Keratinocyte (primary cell): ENCODE data around the gene DRGX. TPM values are rescaled to one million over a fixed set of nuclear protein-coding genes. Genes with fewer than 3 reads are reported as not detected.

Source experiments
- DNase-seq: peaks from one replicate; pipeline ENCODE4 v3.0.0-alpha.2; 2011; ENCODE audit warnings: low read depth, missing footprints, low spot score
- FAIRE-seq: peaks from 2 replicates; lab custom pipeline; 2011; peaks lifted over from hg19 to GRCh38; lab: Jason Lieb, UNC
- H2AFZ ChIP-seq: 2 replicates; pipeline ENCODE4 v1.6.0; 2012; ENCODE audit warnings: low read length, control low read depth, inconsistent platforms; ENCODE audit not compliant: control insufficient read depth
- H3K27ac ChIP-seq: 2 replicates; pipeline ENCODE4 v1.5.1; 2011; ENCODE audit warnings: low read length; ENCODE audit not compliant: control insufficient read depth, insufficient read depth
- H3K27me3 ChIP-seq: 3 replicates; pipeline ENCODE4 v1.6.0; 2011; ENCODE audit warnings: low read length; ENCODE audit not compliant: control insufficient read depth, insufficient read depth; ENCODE audit errors: extremely low read depth
- H3K36me3 ChIP-seq, 2 experiments: 2 replicates in 1 of 2; 3 replicates in 1 of 2; pipeline ENCODE4 v1.5.1; 2011; ENCODE audit warnings: low read length in 2 of 2, mild to moderate bottlenecking in 1 of 2; ENCODE audit not compliant: control insufficient read depth in 2 of 2, insufficient read depth in 2 of 2; ENCODE audit errors: extremely low read depth in 1 of 2
- H3K4me1 ChIP-seq: 3 replicates; pipeline ENCODE4 v1.5.1; 2011; ENCODE audit warnings: low read length; ENCODE audit not compliant: control insufficient read depth, insufficient read depth; ENCODE audit errors: extremely low read depth
- H3K4me2 ChIP-seq: 3 replicates; pipeline ENCODE4 v1.6.0; 2011; ENCODE audit warnings: low read depth, low read length; ENCODE audit not compliant: control insufficient read depth, insufficient read depth; ENCODE audit errors: extremely low read depth
- H3K4me3 ChIP-seq, 3 experiments: fragments of 200-600 bp in 1 of 3; sonication (generic) in 1 of 3; 2 replicates in 2 of 3; 3 replicates in 1 of 3; pipeline ENCODE4 v1.5.1; 2011 to 2016; ENCODE audit warnings: low read length in 3 of 3, mild to moderate bottlenecking in 3 of 3, control low read depth in 2 of 3, inconsistent platforms in 1 of 3, low read depth in 1 of 3, mixed read lengths in 1 of 3, mixed run types in 1 of 3, moderate library complexity in 1 of 3; ENCODE audit not compliant: control insufficient read depth in 2 of 3, insufficient read depth in 2 of 3; ENCODE audit errors: extremely low read depth in 1 of 3
- H3K79me2 ChIP-seq: 2 replicates; pipeline ENCODE4 v1.6.0; 2012; ENCODE audit warnings: low read length; ENCODE audit not compliant: control insufficient read depth, insufficient read depth
- H3K9ac ChIP-seq: 3 replicates; pipeline ENCODE4 v1.6.0; 2011; ENCODE audit warnings: low read length; ENCODE audit not compliant: control insufficient read depth, insufficient read depth; ENCODE audit errors: extremely low read depth
- H3K9me1 ChIP-seq: 3 replicates; pipeline ENCODE4 v1.6.0; 2011; ENCODE audit warnings: low read length; ENCODE audit not compliant: control insufficient read depth, insufficient read depth; ENCODE audit errors: extremely low read depth
- H3K9me3 ChIP-seq: 2 replicates; pipeline ENCODE4 v1.5.1; 2012; ENCODE audit warnings: low read depth, low read length; ENCODE audit not compliant: control insufficient read depth
- H4K20me1 ChIP-seq: 3 replicates; pipeline ENCODE4 v1.6.0; 2011; ENCODE audit warnings: low read length; ENCODE audit not compliant: control insufficient read depth, insufficient read depth; ENCODE audit errors: extremely low read depth
- EZH2 ChIP-seq: IDR thresholded peaks from one replicate; pipeline ENCODE4 v1.6.1; 2012; ENCODE audit warnings: inconsistent platforms, mild to moderate bottlenecking, low read length, moderate library complexity
- dilution Hi-C: fragments of 300-500 bp; cut with MboI; formaldehyde crosslinking; loops from one replicate; pipeline ENCODE4 v1.7.0; 2020; ENCODE audit warnings: low sequenced_read_pairs; ENCODE audit not compliant: extremely low pct_ligation_motif_present
- polyA plus RNA-seq, 5 experiments: library from polyadenylated mRNA; depleted of rRNA in 3 of 5; stranded (reverse) in 3 of 5; stranded (forward) in 1 of 5; unstranded in 1 of 5; fragments of >200 nt; gene quantifications; 1 replicate in 1 of 5; 2 replicates in 3 of 5; 3 replicates in 1 of 5; pipeline versions ENCODE4 v1.2.1 to v1.2.3, GENCODE V29; 2011 to 2012; ENCODE audit warnings: missing spikeins in 2 of 5, low read depth in 1 of 5, low replicate concordance in 1 of 5
- TF ChIP-seq, protein P1 (sequence below), 3 experiments: IDR thresholded peaks in 1 of 3; conservative IDR thresholded peaks in 1 of 3; optimal IDR thresholded peaks in 1 of 3; 2 replicates in 2 of 3; 3 replicates in 1 of 3; pipeline versions ENCODE3 to v1.5.1; 2011; ENCODE audit warnings: low read length in 3 of 3, mild to moderate bottlenecking in 3 of 3, moderate library complexity in 2 of 3, control low read depth in 1 of 3, inconsistent platforms in 1 of 3; ENCODE audit not compliant: insufficient read depth in 2 of 3; ENCODE audit errors: extremely low read depth in 1 of 3

DRGX gene
- polyA plus RNA-seq, 1 donor (not counting 4 experiments of a cell fraction or from before 2014, with no cell fraction given) = not detected

DNA sequence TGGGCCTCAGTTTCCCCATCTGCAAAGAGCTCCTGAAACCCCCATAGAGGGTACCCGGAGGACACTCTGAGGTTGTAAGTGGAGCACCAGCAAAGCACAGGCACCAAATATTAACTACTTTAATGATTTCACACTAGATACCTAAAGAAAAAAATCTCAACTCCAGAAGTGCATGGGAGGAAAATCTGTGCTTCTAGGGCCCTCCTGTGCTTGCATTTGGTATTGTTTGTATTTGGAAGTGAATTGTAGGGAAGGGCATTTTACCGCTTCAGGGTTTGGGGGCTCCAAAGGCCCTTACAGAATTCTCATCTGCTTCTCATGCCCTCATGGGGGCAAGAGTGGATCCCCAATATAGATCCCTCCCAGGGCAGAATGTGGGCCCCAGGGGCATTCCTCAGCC lies 22.4 kb upstream of the DRGX start:
- no peaks in the 10 kb centered on the region for H3K27me3 ChIP-seq
- no peaks in the 10 kb centered on the region for H4K20me1 ChIP-seq
- H3K9me1 ChIP-seq = no peaks in the 10 kb centered on the region
- no peak overlapping the region for H3K4me3 ChIP-seq
- DNase-seq (no peak), FAIRE-seq (no peak)
- peaks cover 16% of the 10 kb centered on the region for H3K4me1 ChIP-seq
- no peaks in the 10 kb centered on the region for H3K36me3 ChIP-seq
- no peaks in the 10 kb centered on the region for H3K9me3 ChIP-seq
- peak overlapping the region; percentile 32 for H3K27ac ChIP-seq
- H2AFZ ChIP-seq = peak overlapping the region; percentile 8
- H3K79me2 ChIP-seq = no peaks in the 10 kb centered on the region
- dilution Hi-C loops = no loop called here
- TF ChIP-seq EZH2 = no peak
- TF ChIP-seq, protein P1, sequence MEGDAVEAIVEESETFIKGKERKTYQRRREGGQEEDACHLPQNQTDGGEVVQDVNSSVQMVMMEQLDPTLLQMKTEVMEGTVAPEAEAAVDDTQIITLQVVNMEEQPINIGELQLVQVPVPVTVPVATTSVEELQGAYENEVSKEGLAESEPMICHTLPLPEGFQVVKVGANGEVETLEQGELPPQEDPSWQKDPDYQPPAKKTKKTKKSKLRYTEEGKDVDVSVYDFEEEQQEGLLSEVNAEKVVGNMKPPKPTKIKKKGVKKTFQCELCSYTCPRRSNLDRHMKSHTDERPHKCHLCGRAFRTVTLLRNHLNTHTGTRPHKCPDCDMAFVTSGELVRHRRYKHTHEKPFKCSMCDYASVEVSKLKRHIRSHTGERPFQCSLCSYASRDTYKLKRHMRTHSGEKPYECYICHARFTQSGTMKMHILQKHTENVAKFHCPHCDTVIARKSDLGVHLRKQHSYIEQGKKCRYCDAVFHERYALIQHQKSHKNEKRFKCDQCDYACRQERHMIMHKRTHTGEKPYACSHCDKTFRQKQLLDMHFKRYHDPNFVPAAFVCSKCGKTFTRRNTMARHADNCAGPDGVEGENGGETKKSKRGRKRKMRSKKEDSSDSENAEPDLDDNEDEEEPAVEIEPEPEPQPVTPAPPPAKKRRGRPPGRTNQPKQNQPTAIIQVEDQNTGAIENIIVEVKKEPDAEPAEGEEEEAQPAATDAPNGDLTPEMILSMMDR (optimal IDR thresholded peaks at IDR 0.05 in 1 of 3, IDR thresholded peaks at IDR 0.05 in 1 of 3, conservative IDR thresholded peaks at IDR 0.05 in 1 of 3; ENCODE audit: extremely low read depth in 1 of 3, insufficient read depth in 2 of 3, low read length in 3 of 3) = peak; percentile 24 to 41 (median 32)
- H3K9ac ChIP-seq = peak overlapping the region; percentile 3
- H3K4me2 ChIP-seq = peak overlapping the region; percentile 77

DNA sequence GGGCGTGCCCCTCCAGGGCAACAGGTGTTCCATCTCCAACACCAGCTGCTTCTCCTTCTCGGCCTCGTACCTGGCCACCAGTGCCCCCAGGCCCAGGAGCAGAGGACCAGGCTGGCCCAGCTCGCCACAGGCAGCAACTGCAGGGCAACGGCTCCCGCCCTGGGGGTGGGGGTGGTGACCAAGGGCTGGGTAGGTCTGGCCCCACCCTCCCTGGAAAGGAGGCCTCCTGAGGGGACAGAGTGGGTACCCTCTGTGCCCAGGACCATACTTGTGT lies 22.1 kb upstream of the DRGX start:
- H3K4me1 ChIP-seq = peaks cover 16% of the 10 kb centered on the region
- no peak overlapping the region for H3K9ac ChIP-seq
- H3K79me2 ChIP-seq = no peaks in the 10 kb centered on the region
- FAIRE-seq = no peak
- no peak overlapping the region for H3K4me2 ChIP-seq
- no peak overlapping the region for H3K4me3 ChIP-seq
- no peaks in the 10 kb centered on the region for H4K20me1 ChIP-seq
- DNase-seq = no peak
- no peaks in the 10 kb centered on the region for H3K27me3 ChIP-seq
- H2AFZ ChIP-seq = no peak overlapping the region
- dilution Hi-C loops = no loop called here
- TF ChIP-seq, protein P1 (optimal IDR thresholded peaks at IDR 0.05 in 1 of 3, IDR thresholded peaks at IDR 0.05 in 1 of 3, conservative IDR thresholded peaks at IDR 0.05 in 1 of 3; ENCODE audit: extremely low read depth in 1 of 3, insufficient read depth in 2 of 3, low read length in 3 of 3) = no peak
- TF ChIP-seq EZH2 = no peak
- no peak overlapping the region for H3K27ac ChIP-seq
- no peaks in the 10 kb centered on the region for H3K9me1 ChIP-seq
- no peaks in the 10 kb centered on the region for H3K36me3 ChIP-seq
- H3K9me3 ChIP-seq = no peaks in the 10 kb centered on the region
